HEK293T (cell line): ENCODE data around the gene CAMK2A.

Experiments
- CTCF ChIA-PET: fragments of 350-600 bp; formaldehyde crosslinking; extraction: SDS; loops from one replicate; lab custom pipeline; 2021; ENCODE audit warnings: antibody characterized with exemption, inconsistent platforms; lab: Yijun Ruan, JAX
- POLR2A ChIA-PET: fragments of 350-600 bp; formaldehyde crosslinking; extraction: SDS; loops from one replicate; lab custom pipeline; 2020; ENCODE audit warnings: antibody characterized with exemption, inconsistent platforms; lab: Yijun Ruan, JAX
- DNase-seq: peaks from one replicate; pipeline ENCODE4 v3.0.0; 2012; ENCODE audit warnings: mixed read lengths; ENCODE audit errors: extremely low spot score
- ARNT ChIP-seq: fragments of 450-650 bp; IDR thresholded peaks from 2 replicates; pipeline ENCODE4 v1.6.1; 2017; ENCODE audit warnings: mild to moderate bottlenecking
- BHLHE40 ChIP-seq: fragments of 450-650 bp; IDR thresholded peaks from 2 replicates; pipeline ENCODE4 v1.6.1; 2016; ENCODE audit warnings: mild to moderate bottlenecking, moderate library complexity, borderline replicate concordance
- CTBP1 ChIP-seq: fragments of 450-650 bp; IDR thresholded peaks from 2 replicates; pipeline ENCODE4 v1.6.1; 2016; ENCODE audit warnings: borderline replicate concordance
- ELF4 ChIP-seq: fragments of 450-650 bp; IDR thresholded peaks from 2 replicates; pipeline ENCODE4 v1.6.1; 2017; ENCODE audit warnings: antibody characterized with exemption
- FOXA1 ChIP-seq: fragments of 450-650 bp; IDR thresholded peaks from 2 replicates; pipeline ENCODE4 v1.6.1; 2016; ENCODE audit warnings: mild to moderate bottlenecking
- FOXK2 ChIP-seq: fragments of 450-650 bp; IDR thresholded peaks from 2 replicates; pipeline ENCODE4 v1.6.1; 2016; ENCODE audit warnings: mild to moderate bottlenecking
- FOXM1 ChIP-seq: fragments of 450-650 bp; IDR thresholded peaks from 2 replicates; pipeline ENCODE4 v1.6.1; 2017; ENCODE audit warnings: mild to moderate bottlenecking, borderline replicate concordance
- HDGF ChIP-seq: fragments of 450-650 bp; IDR thresholded peaks from 2 replicates; pipeline ENCODE4 v1.6.1; 2017; ENCODE audit warnings: antibody characterized with exemption, borderline replicate concordance
- L3MBTL2 ChIP-seq: fragments of 450-650 bp; conservative IDR thresholded peaks from 2 replicates; pipeline ENCODE4 v1.6.1; 2016; ENCODE audit warnings: mild to moderate bottlenecking
- LEF1 ChIP-seq: fragments of 450-650 bp; IDR thresholded peaks from 2 replicates; pipeline ENCODE4 v1.6.1; 2017; ENCODE audit warnings: mild to moderate bottlenecking, borderline replicate concordance
- NFRKB ChIP-seq: fragments of 450-650 bp; IDR thresholded peaks from 2 replicates; pipeline ENCODE4 v1.6.1; 2016; ENCODE audit warnings: mild to moderate bottlenecking, moderate library complexity
- PKNOX1 ChIP-seq: fragments of 450-650 bp; IDR thresholded peaks from 2 replicates; pipeline ENCODE4 v1.6.1; 2016
- SP1 ChIP-seq: fragments of 450-650 bp; IDR thresholded peaks from 2 replicates; pipeline ENCODE4 v1.6.1; 2017
- SUZ12 ChIP-seq: fragments of 450-650 bp; IDR thresholded peaks from 2 replicates; pipeline ENCODE4 v1.6.1; 2016; ENCODE audit warnings: mild to moderate bottlenecking
- TARDBP ChIP-seq: fragments of 450-650 bp; IDR thresholded peaks from 2 replicates; pipeline ENCODE4 v1.6.1; 2016
- ZNF384 ChIP-seq: fragments of 450-650 bp; IDR thresholded peaks from 2 replicates; pipeline ENCODE4 v1.6.1; 2016

Gene CAMK2A

GRCh38 chr5:150230842-150231241, 58.7 kb downstream of the CAMK2A start:
- ChIA-PET POLR2A (no interaction called here), CTCF (interaction anchor here (1.2 to 3.1 kb wide), 2 partner anchors 25 to 69 kb away, joined by 3 to 7 read pairs; no protein-coding TSS in a partner anchor)
- DNase-seq: no peak

GRCh38 chr5:150229571-150229970, 60.0 kb downstream of the CAMK2A start:
- DNase-seq: no peak
- TF ChIP-seq ELF4 (no peak), CTBP1 (no peak), FOXM1 (no peak), FOXA1 (no peak), FOXK2 (no peak), TARDBP (no peak), ARNT (no peak), SP1 (no peak), L3MBTL2 (no peak), LEF1 (no peak)
- ChIA-PET POLR2A (interaction anchor here (1.0 kb wide), 2 partner anchors 10 to 54 kb away, joined by 3 read pairs; no protein-coding TSS in a partner anchor), CTCF (interaction anchor here (1.2 to 3.1 kb wide), 2 partner anchors 26 to 68 kb away, joined by 3 to 7 read pairs; no protein-coding TSS in a partner anchor)

More at GRCh38 chr5:150230842-150231241, 58.7 kb downstream of the CAMK2A start:
- TF ChIP-seq NFRKB (no peak), ELF4 (no peak), L3MBTL2 (no peak), HDGF (no peak), FOXM1 (no peak), TARDBP (no peak), FOXA1 (no peak), SUZ12 (no peak)

GRCh38 chr5:150227606-150228273, 61.8 kb downstream of the CAMK2A start:
- CTCF ChIA-PET: interaction anchor here (0.9 kb wide), 1 partner anchor 9 kb away, joined by 3 read pairs; no protein-coding TSS in a partner anchor

GRCh38 chr5:150227036-150227435, 62.5 kb downstream of the CAMK2A start:
- CTCF ChIA-PET: no interaction called here
- POLR2A ChIA-PET: no interaction called here
- no peak for DNase-seq
- no peak for TF ChIP-seq FOXM1
- no peak for TF ChIP-seq SUZ12
- no peak for TF ChIP-seq SP1
- no peak for TF ChIP-seq HDGF
- TF ChIP-seq L3MBTL2: no peak
- TF ChIP-seq FOXK2: no peak
- no peak for TF ChIP-seq FOXA1
- TF ChIP-seq NFRKB: no peak
- TF ChIP-seq ZNF384: no peak
- TF ChIP-seq TARDBP: no peak
- TF ChIP-seq LEF1: no peak
- no peak for TF ChIP-seq ELF4
- no peak for TF ChIP-seq CTBP1
- TF ChIP-seq BHLHE40: no peak
- TF ChIP-seq ARNT: no peak
- no peak for TF ChIP-seq PKNOX1

More at GRCh38 chr5:150227606-150228273, 61.8 kb downstream of the CAMK2A start:
- TF ChIP-seq CTBP1 (no peak), SUZ12 (no peak), ELF4 (no peak), ZNF384 (no peak), FOXA1 (no peak), TARDBP (no peak), L3MBTL2 (no peak), FOXM1 (no peak), PKNOX1 (no peak), NFRKB (no peak), BHLHE40 (no peak), FOXK2 (no peak), ARNT (no peak), SP1 (no peak), LEF1 (no peak), HDGF (no peak)
- POLR2A ChIA-PET: no interaction called here
- DNase-seq: no peak

GRCh38 chr5:150224483-150225027, 65.0 kb downstream of the CAMK2A start:
- POLR2A ChIA-PET: no interaction called here
- TF ChIP-seq L3MBTL2 (no peak), BHLHE40 (no peak)
- CTCF ChIA-PET: interaction anchor here (1.2 kb wide), 1 partner anchor 10 kb away, joined by 4 read pairs; no protein-coding TSS in a partner anchor
- no peak for DNase-seq

GRCh38 chr5:150223474-150223873, 66.1 kb downstream of the CAMK2A start:
- TF ChIP-seq BHLHE40 (no peak), ARNT (no peak), L3MBTL2 (no peak), CTBP1 (no peak), SP1 (no peak), FOXM1 (no peak), LEF1 (no peak)
- POLR2A ChIA-PET: no interaction called here
- CTCF ChIA-PET: interaction anchor here (1.2 kb wide), 1 partner anchor 9 kb away, joined by 4 read pairs; no protein-coding TSS in a partner anchor
- DNase-seq: no peak

- CTCF ChIA-PET: no interaction called here
- POLR2A ChIA-PET: no interaction called here
- DNase-seq: no peak
- no peak for TF ChIP-seq ELF4
- TF ChIP-seq CTBP1: no peak
- no peak for TF ChIP-seq BHLHE40
- no peak for TF ChIP-seq ARNT
- no peak for TF ChIP-seq FOXA1
- TF ChIP-seq LEF1: no peak
- TF ChIP-seq SUZ12: no peak
- TF ChIP-seq TARDBP: no peak
- TF ChIP-seq FOXK2: no peak
- TF ChIP-seq PKNOX1: no peak
- TF ChIP-seq NFRKB: no peak
- no peak for TF ChIP-seq FOXM1
- TF ChIP-seq ZNF384: no peak
- no peak for TF ChIP-seq L3MBTL2
- TF ChIP-seq HDGF: no peak
- no peak for TF ChIP-seq SP1
These were observed 66.7 kb downstream of the CAMK2A start for GRCh38 chr5:150222906-150223305.
